NCI-H1436 treated with DMSO at 0.1 percent for 48 hours (cell line): ENCODE results near the gene GPR52.
"Not testable (repeated sequence)": the region's sequence is repeated elsewhere in the genome, so short reads cannot be mapped to it uniquely, and the experiment has no call there.

Source experiments
- DNase-seq: peaks from one replicate; lab custom pipeline; 2025; lab: John Stamatoyannopoulos, UW

GPR52 gene

GRCh38 chr1:174447866-174448530 lies at the start of gene GPR52:
Gene GPR52 (plus strand): TSS chr1:174447964. CDS start chr1:174448112, 148 bp downstream.
- no peak for DNase-seq

- DNase-seq: no peak
Observed at GRCh38 chr1:174398246-174398645, 49.5 kb upstream of the GPR52 start.

GRCh38 chr1:174399211-174399610 lies 48.6 kb upstream of the GPR52 start:
- no peak for DNase-seq

GRCh38 chr1:174401075-174401474 lies 46.7 kb upstream of the GPR52 start:
- no peak for DNase-seq

GRCh38 chr1:174405219-174405618 lies 42.5 kb upstream of the GPR52 start:
- no peak for DNase-seq

- DNase-seq: no peak
Observed at GRCh38 chr1:174406421-174406820, 41.3 kb upstream of the GPR52 start.

- no peak for DNase-seq
Observed at GRCh38 chr1:174407665-174408064, 40.1 kb upstream of the GPR52 start.

GRCh38 chr1:174408146-174408545 lies 39.6 kb upstream of the GPR52 start:
- DNase-seq: no peak

- not testable (repeated sequence) for DNase-seq
Observed at GRCh38 chr1:174409801-174410200, 38.0 kb upstream of the GPR52 start.

- DNase-seq: no peak
Observed at GRCh38 chr1:174413632-174414031, 34.1 kb upstream of the GPR52 start.

- no peak for DNase-seq
Observed at GRCh38 chr1:174414203-174414602, 33.6 kb upstream of the GPR52 start.

- no peak for DNase-seq
Observed at GRCh38 chr1:174415506-174415905, 32.3 kb upstream of the GPR52 start.

- no peak for DNase-seq
Observed at GRCh38 chr1:174417921-174418320, 29.8 kb upstream of the GPR52 start.

- DNase-seq: no peak
Observed at GRCh38 chr1:174425121-174425520, 22.6 kb upstream of the GPR52 start.

GRCh38 chr1:174426153-174426552 lies 21.6 kb upstream of the GPR52 start:
- DNase-seq: no peak

GRCh38 chr1:174428033-174428432 lies 19.7 kb upstream of the GPR52 start:
- no peak for DNase-seq

GRCh38 chr1:174428739-174429138 lies 19.0 kb upstream of the GPR52 start:
- DNase-seq: no peak

- no peak for DNase-seq
Observed at GRCh38 chr1:174433451-174433850, 14.3 kb upstream of the GPR52 start.

GRCh38 chr1:174445351-174445750 lies 2.4 kb upstream of the GPR52 start:
- no peak for DNase-seq

GRCh38 chr1:174445817-174446216 lies 1.9 kb upstream of the GPR52 start:
- no peak for DNase-seq

GRCh38 chr1:174448531-174448883 lies 743 bp downstream of the GPR52 start:
- DNase-seq: no peak

GRCh38 chr1:174448974-174449373 lies 1.2 kb downstream of the GPR52 start:
- no peak for DNase-seq

GRCh38 chr1:174451408-174451807 lies 3.6 kb downstream of the GPR52 start:
- DNase-seq: no peak

GRCh38 chr1:174465855-174466254 lies 18.1 kb downstream of the GPR52 start:
- no peak for DNase-seq

GRCh38 chr1:174466607-174467006 lies 18.8 kb downstream of the GPR52 start:
- no peak for DNase-seq
